NCI-H460 (cell line): ENCODE results near the gene PIMREG. TPM values are rescaled to one million over a fixed set of nuclear protein-coding genes. Genes with fewer than 3 reads are reported as not detected.

ENCODE experiments used
- DNase-seq: peaks from one replicate; pipeline ENCODE4 v3.0.0-alpha.2; 2016; ENCODE audit warnings: low read depth; ENCODE audit errors: extremely low read depth
- total RNA-seq: library from RNA; depleted of rRNA; stranded (reverse); fragments of >200 nt; shearing (Covaris generic); gene quantifications from 2 replicates; pipeline ENCODE4 v1.2.3, GENCODE V29; 2014

PIMREG gene
- total RNA-seq, 1 experiment from 2014 or later: 33.9 TPM

- DNase-seq: no peak
Observed at GRCh38 chr17:6460531-6461161, 16.4 kb downstream of the PIMREG start.

DNA sequence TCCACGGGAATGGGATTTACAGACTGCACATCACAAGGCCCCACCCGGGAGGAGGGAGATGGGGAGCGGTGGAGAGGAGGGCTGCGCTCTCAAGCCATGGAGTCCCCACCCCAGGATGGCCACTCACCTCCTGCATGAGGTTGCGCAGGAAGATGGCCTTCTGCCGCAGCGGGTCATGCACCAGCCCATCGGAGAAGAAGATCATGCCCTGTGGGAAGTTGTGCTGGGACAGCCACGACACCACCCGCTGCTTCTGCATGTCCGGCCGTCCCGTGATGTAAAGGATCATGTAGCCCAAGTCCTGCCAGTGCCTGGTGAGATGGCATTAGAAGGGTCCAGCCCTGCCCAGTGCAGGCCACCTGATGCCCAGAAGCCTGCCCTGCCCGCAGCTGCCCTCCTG is 17.0 kb downstream of the PIMREG start:
- DNase-seq: no peak

DNA sequence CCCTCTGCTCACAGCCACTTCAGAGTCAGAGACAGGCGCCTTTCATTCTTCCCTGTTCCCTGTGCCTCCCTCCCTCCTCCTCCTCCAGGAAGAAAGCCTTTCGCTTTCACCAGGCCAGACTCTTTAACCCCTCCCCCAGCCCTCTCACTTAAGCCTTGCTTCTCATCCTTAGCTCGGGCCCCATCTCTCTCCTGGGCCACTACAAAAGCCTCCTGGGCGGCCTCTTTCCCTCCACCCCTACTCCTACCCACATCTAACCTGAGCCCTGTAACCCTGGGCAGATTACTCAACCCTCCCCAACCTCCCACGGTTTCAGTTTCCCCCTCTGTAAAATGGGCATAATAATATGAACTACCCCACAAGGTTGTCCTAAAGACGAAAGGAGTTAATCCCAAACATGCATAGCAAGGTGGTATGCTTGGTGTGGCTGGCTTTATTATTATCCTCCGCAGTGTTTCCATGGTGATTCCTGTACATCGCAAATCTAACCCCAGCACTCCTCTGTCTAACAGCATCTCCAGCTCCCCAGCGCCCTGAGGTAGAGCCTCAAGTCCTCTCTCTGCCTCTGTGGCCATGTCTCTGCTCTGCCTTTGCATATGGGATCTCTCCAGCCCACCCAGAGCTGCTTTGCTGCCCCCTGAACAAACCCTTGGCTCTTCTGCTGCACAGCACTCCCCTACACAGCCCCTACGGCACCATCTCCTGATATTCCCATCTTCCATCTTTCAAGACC is 17.7 kb downstream of the PIMREG start:
- no peak for DNase-seq

DNA sequence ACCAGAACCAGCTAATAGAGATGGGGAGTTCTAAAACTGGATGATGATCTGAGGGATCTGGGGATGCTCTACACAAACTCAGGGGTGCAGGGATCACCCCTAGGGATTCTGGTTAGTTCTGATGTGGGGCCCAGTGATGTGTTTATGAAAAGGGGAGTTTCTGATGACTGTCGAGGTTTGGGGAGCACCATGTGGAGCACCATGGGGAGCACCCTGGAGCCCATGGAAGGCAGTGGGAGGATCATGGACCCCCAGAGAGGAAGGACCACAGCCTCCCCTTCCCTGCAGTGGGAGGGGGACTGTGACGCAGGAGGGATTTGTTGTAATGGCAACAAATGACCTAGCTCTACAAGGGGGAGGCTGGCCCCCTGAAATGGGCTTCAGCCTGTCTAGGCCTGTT is 18.4 kb downstream of the PIMREG start:
- no peak for DNase-seq

DNA sequence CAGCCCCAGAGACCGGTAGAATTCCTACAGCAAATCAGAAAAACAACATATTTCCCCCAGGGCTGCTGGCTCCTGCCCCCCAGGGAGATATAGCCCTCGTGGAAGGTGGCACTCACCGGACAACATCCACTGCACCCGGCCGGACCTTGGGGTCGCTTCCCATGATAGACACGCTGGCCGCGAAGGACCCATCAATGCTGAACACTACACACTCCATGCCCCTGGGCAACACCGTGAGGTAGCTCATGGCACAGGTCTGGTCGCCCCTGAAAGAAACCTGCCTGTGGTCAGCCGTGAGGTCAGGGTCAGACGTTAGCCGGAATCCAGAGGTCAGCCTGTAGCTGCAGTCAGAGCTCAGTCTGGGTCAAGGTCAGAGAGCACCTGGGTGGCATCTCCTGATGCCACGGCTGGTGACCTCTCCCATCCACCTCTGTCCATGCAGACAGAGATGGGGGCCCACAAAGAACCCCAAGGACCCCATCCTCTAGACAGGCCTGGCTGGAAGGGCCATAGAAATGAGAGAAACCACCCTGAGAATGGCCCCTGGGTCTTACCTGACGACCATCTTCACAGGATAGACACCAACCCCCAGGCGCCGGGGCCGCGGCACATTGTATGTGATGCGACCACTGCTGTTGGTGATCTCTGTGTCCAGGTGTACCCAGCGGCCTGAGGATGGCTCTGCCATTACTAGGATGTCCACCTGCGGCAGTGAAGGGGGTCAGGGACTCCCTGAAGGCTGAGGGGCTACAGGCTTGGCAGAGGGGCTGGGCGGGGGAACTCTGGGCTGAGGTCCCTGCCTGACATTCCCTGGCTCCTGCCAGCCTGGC is 19.6 kb downstream of the PIMREG start:
- no peak for DNase-seq

GRCh38 chr17:6464446-6465041 is 20.3 kb downstream of the PIMREG start:
- DNase-seq: no peak

DNA sequence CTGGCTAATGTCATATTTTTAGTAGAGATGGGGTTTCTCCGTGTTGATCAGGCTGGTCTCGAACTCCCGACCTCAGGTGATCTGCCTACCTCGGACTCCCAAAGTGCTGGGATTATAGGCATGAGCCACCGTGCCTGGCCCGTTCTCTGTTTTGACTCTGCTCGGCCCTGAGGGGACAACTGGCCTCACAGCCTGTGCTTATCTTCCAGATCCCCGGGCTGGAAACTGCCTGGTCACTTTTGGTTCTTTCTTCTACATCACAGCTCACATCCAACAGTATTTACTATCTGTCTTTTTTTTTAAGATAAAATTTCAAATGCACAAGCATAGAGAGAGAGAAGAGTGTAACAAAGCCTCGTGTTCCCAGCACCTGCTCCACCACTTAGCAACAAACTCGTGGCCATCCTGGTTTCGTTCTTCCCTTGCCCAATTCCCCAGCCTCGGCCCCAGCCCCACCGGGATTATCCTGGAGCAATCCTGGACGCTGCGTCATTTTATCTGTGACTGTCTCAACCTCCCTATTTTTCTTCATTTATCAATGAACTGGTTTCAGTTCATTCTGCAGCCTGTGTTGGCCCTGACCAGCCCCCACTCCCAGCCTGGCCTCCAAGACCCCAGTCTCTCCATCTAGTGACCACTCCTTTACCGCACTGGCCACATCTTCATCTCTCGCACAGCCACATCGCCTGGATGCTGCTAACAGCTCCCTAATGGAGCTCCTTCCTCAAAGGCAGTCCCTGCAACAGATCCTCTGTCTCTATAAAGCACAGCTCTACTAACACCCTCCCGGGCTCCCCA is 21.1 kb downstream of the PIMREG start:
- no peak for DNase-seq

DNA sequence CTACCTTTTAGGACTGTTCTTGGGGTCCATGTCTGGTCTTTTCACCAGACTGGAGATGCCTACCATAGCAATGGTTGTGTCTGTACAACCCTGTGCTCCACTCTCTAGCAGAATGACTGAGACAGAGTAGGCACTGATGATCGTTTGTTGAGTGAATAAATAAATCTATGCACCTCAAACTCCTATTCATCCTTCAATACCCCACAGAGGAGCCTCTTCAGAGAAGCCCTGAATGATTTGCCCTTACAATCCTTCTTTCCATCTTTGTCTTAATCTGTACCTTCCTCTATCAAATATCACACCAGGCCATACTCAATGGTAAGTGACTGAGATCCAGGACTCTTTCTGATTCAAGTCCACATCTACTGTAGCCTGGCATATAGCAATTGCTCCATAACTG is 23.3 kb downstream of the PIMREG start:
- no peak for DNase-seq

DNA sequence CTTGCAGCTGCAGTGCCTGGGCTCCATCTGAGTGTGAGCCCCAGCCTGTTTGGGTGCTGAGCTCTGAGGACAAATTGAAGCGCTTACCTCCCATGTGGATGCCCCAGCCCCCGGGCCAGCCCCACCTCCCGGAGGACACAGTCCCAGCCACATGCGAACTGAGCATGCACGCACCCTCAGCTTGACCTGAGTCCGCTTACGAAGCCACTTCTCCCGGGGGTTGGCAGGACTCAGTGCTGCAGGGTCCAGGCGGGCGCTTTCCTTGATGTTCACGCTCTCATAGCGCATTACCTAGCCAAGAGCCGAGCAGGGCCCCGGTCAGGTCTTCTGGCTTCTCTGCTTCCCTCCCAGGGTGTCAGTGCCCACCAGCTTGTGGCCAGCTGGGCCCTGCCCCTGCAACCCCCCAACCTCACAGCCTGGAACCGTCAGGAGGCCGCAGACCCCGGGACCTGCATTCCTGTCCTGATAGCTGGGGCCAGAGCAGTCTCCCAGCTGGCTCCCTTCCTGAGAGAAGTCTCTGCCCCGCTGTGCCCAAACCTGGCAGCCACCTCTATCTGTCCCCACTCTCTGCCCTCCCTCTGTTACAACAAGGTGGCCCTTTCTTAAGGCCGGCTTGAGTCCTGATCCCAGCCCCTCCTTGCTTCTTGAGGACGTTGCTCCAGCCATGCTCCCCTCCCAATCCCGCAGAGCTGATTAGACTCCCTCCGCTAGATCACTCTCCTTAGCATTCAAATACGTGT is 24.0 kb downstream of the PIMREG start:
- DNase-seq: no peak

- DNase-seq: no peak
Observed at GRCh38 chr17:6470146-6470718, 26.0 kb downstream of the PIMREG start.

GRCh38 chr17:6470751-6471521 is 26.7 kb downstream of the PIMREG start:
- no peak for DNase-seq

DNA sequence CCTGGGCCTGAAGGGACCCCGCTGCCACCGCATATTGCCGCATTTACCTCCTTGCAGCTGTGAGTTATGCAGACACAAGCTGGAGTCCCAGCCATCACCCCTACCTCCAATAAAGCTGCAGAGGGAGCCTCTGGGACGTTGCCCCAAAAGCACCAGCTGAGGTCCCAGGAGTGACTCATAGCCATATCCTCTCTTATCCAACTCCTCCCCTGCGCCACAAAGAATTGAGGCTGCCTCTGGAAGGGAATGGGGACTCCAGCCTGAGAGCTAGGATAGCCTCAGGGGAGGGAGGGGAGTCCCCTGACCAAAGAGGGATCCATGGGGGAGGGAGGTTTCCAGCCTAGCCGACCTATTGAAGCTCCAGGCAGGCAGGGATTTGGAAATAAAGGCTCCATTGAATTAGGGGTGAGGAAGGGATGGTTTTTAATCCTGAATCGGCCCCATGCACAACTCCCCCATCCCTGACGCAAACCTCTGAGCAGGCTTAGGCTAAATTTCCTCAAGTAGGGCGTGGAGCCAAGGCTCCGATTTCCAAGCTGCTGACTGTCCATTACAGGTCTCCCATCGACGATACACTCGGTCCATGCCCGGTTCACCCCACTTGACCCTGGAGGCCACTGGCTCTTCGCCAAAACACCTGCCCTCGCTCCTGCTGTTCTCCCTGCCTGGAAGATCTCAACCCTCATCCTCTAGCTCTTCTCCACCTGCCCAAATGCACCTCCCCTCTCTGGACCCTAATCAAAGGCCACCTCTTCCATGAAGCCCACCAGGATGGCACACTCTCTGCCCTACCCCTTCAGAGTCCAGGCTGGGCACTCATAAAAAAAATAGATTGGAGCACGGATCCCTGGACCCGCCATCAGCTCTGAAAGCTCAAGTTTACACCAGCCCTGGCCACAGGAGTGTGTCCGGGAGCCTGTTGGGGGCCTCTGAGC is 27.5 kb downstream of the PIMREG start:
- DNase-seq: no peak

GRCh38 chr17:6472517-6472916 is 28.3 kb downstream of the PIMREG start:
- DNase-seq: no peak

DNA sequence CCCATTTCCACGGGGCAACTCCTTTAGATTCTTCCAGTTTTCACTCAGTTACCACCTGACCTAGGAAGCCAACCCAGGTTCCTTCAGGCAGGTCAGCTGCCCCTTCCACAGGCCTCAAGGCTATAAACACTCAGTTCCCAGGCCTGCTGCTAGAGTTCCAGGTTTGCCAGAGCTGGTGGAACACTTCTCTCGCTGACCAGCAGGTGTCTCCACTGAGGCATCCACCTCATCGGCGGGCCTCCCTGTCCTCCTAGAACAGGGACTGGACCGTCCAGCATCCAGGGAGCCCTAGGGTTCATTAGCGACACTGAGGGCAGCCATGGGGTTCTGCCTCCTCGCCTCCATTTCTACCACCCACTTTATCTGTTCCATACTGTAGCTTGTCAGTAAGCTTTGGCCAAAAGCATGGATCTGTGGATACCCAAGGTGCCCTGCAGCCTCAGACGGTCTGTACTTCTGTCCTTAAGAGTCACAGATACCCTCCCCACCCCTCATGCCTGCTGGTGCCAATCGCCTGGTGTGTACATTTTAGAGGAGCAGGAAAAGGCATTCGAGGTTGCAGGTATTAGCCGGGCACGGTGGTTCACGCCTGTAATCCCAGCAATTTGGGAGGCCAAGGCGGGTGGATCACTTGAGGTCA is 29.0 kb downstream of the PIMREG start:
- DNase-seq: peak; percentile 70

GRCh38 chr17:6474376-6474775 is 30.1 kb downstream of the PIMREG start:
- no peak for DNase-seq

DNA sequence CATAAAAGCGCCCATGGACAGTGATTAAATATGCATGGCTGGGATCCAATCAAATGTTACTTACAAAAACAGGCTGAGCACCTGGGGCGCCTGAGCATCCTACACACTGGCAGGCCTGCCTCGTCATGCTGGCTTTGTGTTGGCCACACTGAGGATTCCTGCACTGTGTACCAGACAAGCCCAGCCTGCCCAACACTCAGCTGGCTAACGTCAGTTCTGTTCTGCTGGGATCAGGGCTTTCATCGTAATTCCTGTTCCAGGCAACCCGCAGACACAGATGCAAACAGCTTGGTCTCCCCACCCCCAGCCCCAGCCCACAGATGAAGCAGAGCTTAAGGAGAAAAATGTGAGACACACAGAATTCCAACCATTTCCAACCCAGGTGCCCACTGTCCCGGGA is 30.7 kb downstream of the PIMREG start:
- DNase-seq: no peak

- no peak for DNase-seq
Observed at GRCh38 chr17:6475411-6475810, 31.2 kb downstream of the PIMREG start.
